Measurements from ENCODE around the gene C2orf15.

C2orf15 gene

GRCh38 chr2:99169534-99169933, 28.0 kb downstream of the C2orf15 start:
- TF ChIP-seq CTCF (IDR thresholded peaks at IDR 0.05; ENCODE audit: low read depth, low read length, missing control alignments) = no peak
- H3K27me3 ChIP-seq (replicated peaks) = no peaks in the 10 kb centered on the region
- no peak for DNase-seq
- no peak overlapping the region for H3K27ac ChIP-seq
- no peak overlapping the region for H3K4me3 ChIP-seq (ENCODE audit: low read depth, low read length)
- in situ Hi-C loops (cut with HindIII; ENCODE audit: low pct_ligation_motif_present, low sequenced_read_pairs) = no loop called here
- peaks cover 24% of the 10 kb centered on the region for H3K36me3 ChIP-seq (replicated peaks)

- Histone ChIP-seq H3K36me3 (replicated peaks) (peaks cover 24% of the 10 kb centered on the region), H3K4me3 (ENCODE audit: low read depth, low read length) (no peak overlapping the region), H3K27me3 (replicated peaks) (no peaks in the 10 kb centered on the region), H3K27ac (no peak overlapping the region)
- no peak for DNase-seq
- in situ Hi-C loops (cut with HindIII; ENCODE audit: low pct_ligation_motif_present, low sequenced_read_pairs) = no loop called here
- no peak for TF ChIP-seq CTCF (IDR thresholded peaks at IDR 0.05; ENCODE audit: low read depth, low read length, missing control alignments)
Measured at GRCh38 chr2:99171377-99172140, 30.1 kb downstream of the C2orf15 start.

- in situ Hi-C loops (cut with HindIII; ENCODE audit: low pct_ligation_motif_present, low sequenced_read_pairs) = no loop called here
- Histone ChIP-seq H3K27ac (peak within 1 kb of the TSS; percentile 64), H3K27me3 (replicated peaks) (no peaks in the 10 kb centered on the region), H3K36me3 (replicated peaks) (no peaks in the 10 kb centered on the region), H3K4me3 (ENCODE audit: low read depth, low read length) (peak within 1 kb of the TSS; percentile 98)
- peak; percentile 94 for DNase-seq
- no peak for TF ChIP-seq CTCF (IDR thresholded peaks at IDR 0.05; ENCODE audit: low read depth, low read length, missing control alignments)
Measured at GRCh38 chr2:99180755-99181623, 39.5 kb downstream of the C2orf15 start, which contains the start of the genes MITD1 and MRPL30. Gene MITD1, minus strand, starts transcription at chr2:99181058. Its CDS starts 77 bp downstream, at chr2:99180981. Gene MRPL30, plus strand, starts transcription at chr2:99181184. Its CDS starts 5,020 bp downstream, at chr2:99186204.

- TF ChIP-seq CTCF (IDR thresholded peaks at IDR 0.05; ENCODE audit: low read depth, low read length, missing control alignments) = no peak
- H3K4me3 ChIP-seq (ENCODE audit: low read depth, low read length) = peak overlapping the region; percentile 98
- H3K36me3 ChIP-seq (replicated peaks) = no peaks in the 10 kb centered on the region
- peak overlapping the region; percentile 64 for H3K27ac ChIP-seq
- H3K27me3 ChIP-seq (replicated peaks) = no peaks in the 10 kb centered on the region
- peak; percentile 5 for DNase-seq
- in situ Hi-C loops (cut with HindIII; ENCODE audit: low pct_ligation_motif_present, low sequenced_read_pairs) = no loop called here
Measured at GRCh38 chr2:99181624-99182000, 40.1 kb downstream of the C2orf15 start.

- no peak for DNase-seq
- Histone ChIP-seq H3K36me3 (replicated peaks) (no peaks in the 10 kb centered on the region), H3K27me3 (replicated peaks) (no peaks in the 10 kb centered on the region), H3K4me3 (ENCODE audit: low read depth, low read length) (no peak overlapping the region), H3K27ac (no peak overlapping the region)
- TF ChIP-seq CTCF (IDR thresholded peaks at IDR 0.05; ENCODE audit: low read depth, low read length, missing control alignments) = no peak
- in situ Hi-C loops (cut with HindIII; ENCODE audit: low pct_ligation_motif_present, low sequenced_read_pairs) = no loop called here
Measured at GRCh38 chr2:99183025-99183424, 41.5 kb downstream of the C2orf15 start.

All from brain microvascular endothelial cell (primary cell).